ENCODE measurements around the gene GPX4. TPM values are rescaled to one million over a fixed set of nuclear protein-coding genes. Genes with fewer than 3 reads are reported as not detected.
A peak's percentile ranks its signal among the peaks of the same experiment; 100 is the strongest.

Gene GPX4
- total and polyA plus RNA-seq, 2 of the 13 experiments (the other 11 are each of a cell fraction or from before 2014, with no cell fraction given), result 535 to 613 TPM

- TF ChIP-seq SNAI1 (CRISPR knock-in tag; IDR thresholded peaks at IDR 0.05; ENCODE audit: borderline replicate concordance) (no peak), THAP11 (CRISPR knock-in tag; IDR thresholded peaks at IDR 0.05) (peak; percentile 28; the same call in 1 of the 2 replicates), ARID5B (CRISPR knock-in tag; IDR thresholded peaks at IDR 0.05) (peak; percentile 37; the same call in 1 of the 2 replicates), ZNF747 (CRISPR knock-in tag; IDR thresholded peaks at IDR 0.05; ENCODE audit: borderline replicate concordance) (peak; percentile 60), NKX3-1 (CRISPR knock-in tag; IDR thresholded peaks at IDR 0.05) (no peak; the same call in 1 of the 2 replicates), SMYD3 (CRISPR knock-in tag; IDR thresholded peaks at IDR 0.05) (no peak), ZNF224 (CRISPR knock-in tag; IDR thresholded peaks at IDR 0.05) (no peak), GFI1 (CRISPR knock-in tag; IDR thresholded peaks at IDR 0.05; ENCODE audit: borderline replicate concordance) (no peak), ZBTB4 (CRISPR knock-in tag; IDR thresholded peaks at IDR 0.05; ENCODE audit: borderline replicate concordance) (no peak), HMGA1 (CRISPR knock-in tag; conservative IDR thresholded peaks at IDR 0.05) (no peak), RNF219 (CRISPR knock-in tag; IDR thresholded peaks at IDR 0.05) (no peak), IKZF5 (CRISPR knock-in tag; IDR thresholded peaks at IDR 0.05) (no peak), RARG (CRISPR knock-in tag; IDR thresholded peaks at IDR 0.05; ENCODE audit: low read depth) (no peak), POGZ (CRISPR knock-in tag; IDR thresholded peaks at IDR 0.05) (no peak), KLF16 (CRISPR knock-in tag; IDR thresholded peaks at IDR 0.05) (no peak), HDAC2 (CRISPR knock-in tag; IDR thresholded peaks at IDR 0.05) (peak; percentile 40; the same call in 1 of the 2 replicates), CCAR2 (optimal IDR thresholded peaks at IDR 0.05; ENCODE audit: low read depth, low read length) (no peak), JUNB (CRISPR knock-in tag; IDR thresholded peaks at IDR 0.05; ENCODE audit: borderline replicate concordance) (no peak)
These were observed 38.9 kb upstream of the GPX4 start (continued) for GRCh38 chr19:1064661-1065605.
